ENCODE results near the gene FTCD. TPM values are rescaled to one million over a fixed set of nuclear protein-coding genes. Genes with fewer than 3 reads are reported as not detected.
"Not testable (repeated sequence)": the region's sequence is repeated elsewhere in the genome, so short reads cannot be mapped to it uniquely, and the experiment has no call there.

Gene FTCD
- total and polyA plus RNA-seq, 2 donors (not counting 3 experiments of a cell fraction or from before 2014, with no cell fraction given), result 0.06 to 1.2 TPM

GRCh38 chr21:46183910-46184624 lies 28.7 kb upstream of the FTCD start, which contains the start of gene SPATC1L:
Gene SPATC1L, minus strand, starts transcription at chr21:46184459. Its CDS starts 1,643 bp downstream, at chr21:46182816.
- H3K9ac ChIP-seq (replicated peaks; ENCODE audit: extremely low read depth, insufficient read depth, low read length), result peak within 1 kb of the TSS; percentile 46
- peaks cover 23% of the 10 kb centered on the region for H3K4me1 ChIP-seq (ENCODE audit: control insufficient read depth, extremely low read depth, insufficient read depth, low read length)
- H3K36me3 ChIP-seq (ENCODE audit: control insufficient read depth in 2 of 2, extremely low read depth in 1 of 2, insufficient read depth in 2 of 2, low read length in 2 of 2), result no peaks in the 10 kb centered on the region
- no peaks in the 10 kb centered on the region for H3K79me2 ChIP-seq (ENCODE audit: control insufficient read depth, insufficient read depth, low read length)
- peak within 1 kb of the TSS; percentile 80 to 85 (median 82) for H3K4me3 ChIP-seq (replicated peaks in 1 of 3; ENCODE audit: insufficient read depth in 1 of 3, low read depth in 1 of 3, low read length in 3 of 3)
- intact Hi-C loops (cut with micrococcal nuclease) (no loop called here), dilution Hi-C loops (cut with MboI; ENCODE audit: extremely low pct_ligation_motif_present, low sequenced_read_pairs) (no loop called here)
- H4K20me1 ChIP-seq (replicated peaks; ENCODE audit: control insufficient read depth, extremely low read depth, insufficient read depth, low read length), result no peaks in the 10 kb centered on the region
- ChIA-PET POLR2A (no interaction called here), CTCF (no interaction called here)
- DNase-seq (ENCODE audit: low read depth, low spot score) (peak; percentile 86), FAIRE-seq (peak; percentile 74)
- peak within 1 kb of the TSS; percentile 85 for H3K4me2 ChIP-seq (ENCODE audit: insufficient read depth, low read length)
- H3K9me3 ChIP-seq (replicated peaks; ENCODE audit: control insufficient read depth, insufficient read depth, low read length), result no peaks in the 10 kb centered on the region
- BruUV-seq (replicated peaks), result no TSS peak
- no peaks in the 10 kb centered on the region for H3K9me1 ChIP-seq (replicated peaks; ENCODE audit: control insufficient read depth, extremely low read depth, insufficient read depth, low read length)
- H3K27me3 ChIP-seq (ENCODE audit: control insufficient read depth in 2 of 2, insufficient read depth in 2 of 2, low read length in 2 of 2), result no peaks in the 10 kb centered on the region
- H2AFZ ChIP-seq (ENCODE audit: low read depth, low read length), result peak within 1 kb of the TSS; percentile 94
- peak within 1 kb of the TSS; percentile 35 for H3K27ac ChIP-seq (ENCODE audit: insufficient read depth, low read depth, low read length)
- TF ChIP-seq FOS (IDR thresholded peaks at IDR 0.05; ENCODE audit: borderline replicate concordance, insufficient read depth, low read length), result no peak
- TF ChIP-seq JUN (IDR thresholded peaks at IDR 0.05; ENCODE audit: borderline replicate concordance, insufficient read depth, insufficient read length, low read depth), result no peak
- TF ChIP-seq MYC (IDR thresholded peaks at IDR 0.05; ENCODE audit: low read depth, low read length), result no peak
- TF ChIP-seq MAX (IDR thresholded peaks at IDR 0.05; ENCODE audit: insufficient read depth, insufficient read length), result no peak
- TF ChIP-seq POLR2AphosphoS5 (IDR thresholded peaks at IDR 0.05; ENCODE audit: insufficient read depth, low read depth, low read length), result no peak
- TF ChIP-seq, protein P1, sequence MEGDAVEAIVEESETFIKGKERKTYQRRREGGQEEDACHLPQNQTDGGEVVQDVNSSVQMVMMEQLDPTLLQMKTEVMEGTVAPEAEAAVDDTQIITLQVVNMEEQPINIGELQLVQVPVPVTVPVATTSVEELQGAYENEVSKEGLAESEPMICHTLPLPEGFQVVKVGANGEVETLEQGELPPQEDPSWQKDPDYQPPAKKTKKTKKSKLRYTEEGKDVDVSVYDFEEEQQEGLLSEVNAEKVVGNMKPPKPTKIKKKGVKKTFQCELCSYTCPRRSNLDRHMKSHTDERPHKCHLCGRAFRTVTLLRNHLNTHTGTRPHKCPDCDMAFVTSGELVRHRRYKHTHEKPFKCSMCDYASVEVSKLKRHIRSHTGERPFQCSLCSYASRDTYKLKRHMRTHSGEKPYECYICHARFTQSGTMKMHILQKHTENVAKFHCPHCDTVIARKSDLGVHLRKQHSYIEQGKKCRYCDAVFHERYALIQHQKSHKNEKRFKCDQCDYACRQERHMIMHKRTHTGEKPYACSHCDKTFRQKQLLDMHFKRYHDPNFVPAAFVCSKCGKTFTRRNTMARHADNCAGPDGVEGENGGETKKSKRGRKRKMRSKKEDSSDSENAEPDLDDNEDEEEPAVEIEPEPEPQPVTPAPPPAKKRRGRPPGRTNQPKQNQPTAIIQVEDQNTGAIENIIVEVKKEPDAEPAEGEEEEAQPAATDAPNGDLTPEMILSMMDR (IDR thresholded peaks at IDR 0.05; ENCODE audit: extremely low read depth in 1 of 2, insufficient read depth in 1 of 2, low read depth in 1 of 2, low read length in 2 of 2), result no peak
- no peak for TF ChIP-seq POLR2A (IDR thresholded peaks at IDR 0.05; ENCODE audit: low read depth, low read length)
- no peak for TF ChIP-seq GATA2 (IDR thresholded peaks at IDR 0.05; ENCODE audit: insufficient read depth, insufficient read length, low read depth, low read length)
- TF ChIP-seq EZH2 (IDR thresholded peaks at IDR 0.05; ENCODE audit: borderline replicate concordance, low read depth, low read length, severe bottlenecking), result no peak

GRCh38 chr21:46183337-46183909 lies 28.0 kb upstream of the FTCD start:
- peak overlapping the region; percentile 85 for H3K4me2 ChIP-seq (ENCODE audit: insufficient read depth, low read length)
- dilution Hi-C loops (cut with MboI; ENCODE audit: extremely low pct_ligation_motif_present, low sequenced_read_pairs); intact Hi-C loops (cut with micrococcal nuclease); CTCF ChIA-PET; H3K27ac ChIP-seq (ENCODE audit: insufficient read depth, low read depth, low read length); H3K27me3 ChIP-seq (ENCODE audit: control insufficient read depth in 2 of 2, insufficient read depth in 2 of 2, low read length in 2 of 2); H3K79me2 ChIP-seq (ENCODE audit: control insufficient read depth, insufficient read depth, low read length); H3K36me3 ChIP-seq (ENCODE audit: control insufficient read depth in 2 of 2, extremely low read depth in 1 of 2, insufficient read depth in 2 of 2, low read length in 2 of 2); DNase-seq (ENCODE audit: low read depth, low spot score); H3K9me1 ChIP-seq (replicated peaks; ENCODE audit: control insufficient read depth, extremely low read depth, insufficient read depth, low read length); H4K20me1 ChIP-seq (replicated peaks; ENCODE audit: control insufficient read depth, extremely low read depth, insufficient read depth, low read length); BruUV-seq (replicated peaks); FAIRE-seq; H3K9me3 ChIP-seq (replicated peaks; ENCODE audit: control insufficient read depth, insufficient read depth, low read length); H2AFZ ChIP-seq (ENCODE audit: low read depth, low read length); H3K9ac ChIP-seq (replicated peaks; ENCODE audit: extremely low read depth, insufficient read depth, low read length); POLR2A ChIA-PET: not testable (repeated sequence)
- peaks cover 16% of the 10 kb centered on the region for H3K4me1 ChIP-seq (ENCODE audit: control insufficient read depth, extremely low read depth, insufficient read depth, low read length)
- peak overlapping the region in 1 of 3 experiments; percentile 85 for H3K4me3 ChIP-seq (replicated peaks in 1 of 3; ENCODE audit: insufficient read depth in 1 of 3, low read depth in 1 of 3, low read length in 3 of 3)

All from endothelial cell of umbilical vein (primary cell).